ENCODE measurements around the gene THAP11.
"Not testable (repeated sequence)": the region's sequence is repeated elsewhere in the genome, so short reads cannot be mapped to it uniquely, and the experiment has no call there.

Gene THAP11

GRCh38 chr16:67861877-67862276 is 19.8 kb downstream of the THAP11 start:
- Histone ChIP-seq H3K4me3 (ENCODE audit: low read length in 2 of 2) (no peak overlapping the region), H3K36me3 (ENCODE audit: control insufficient read depth in 2 of 2, insufficient read depth in 2 of 2, low read length in 2 of 2) (peaks cover 12 to 14% of the 10 kb centered on the region in 2 donors), H3K27ac (ENCODE audit: low read depth in 2 of 2, low read length in 2 of 2) (no peak overlapping the region), H3K27me3 (ENCODE audit: control insufficient read depth in 2 of 2, insufficient read depth in 2 of 2, low read length in 2 of 2) (no peaks in the 10 kb centered on the region), H3K9me3 (ENCODE audit: control insufficient read depth in 2 of 2, low read length in 2 of 2) (no peaks in the 10 kb centered on the region), H3K4me1 (ENCODE audit: control insufficient read depth in 2 of 2, insufficient read depth in 2 of 2, low read length in 2 of 2) (peaks cover 21 to 31% of the 10 kb centered on the region in 2 donors), H3K9ac (ENCODE audit: low read depth in 1 of 2, low read length in 2 of 2) (no peak overlapping the region)

GRCh38 chr16:67862623-67863583 is 20.8 kb downstream of the THAP11 start:
- Histone ChIP-seq H3K4me1 (ENCODE audit: control insufficient read depth in 2 of 2, insufficient read depth in 2 of 2, low read length in 2 of 2) (peaks cover 11 to 21% of the 10 kb centered on the region in 2 donors), H3K9me3 (ENCODE audit: control insufficient read depth in 2 of 2, low read length in 2 of 2) (no peaks in the 10 kb centered on the region), H3K4me3 (ENCODE audit: low read length in 2 of 2) (no peak overlapping the region), H3K9ac (ENCODE audit: low read depth in 1 of 2, low read length in 2 of 2) (no peak overlapping the region), H3K27me3 (ENCODE audit: control insufficient read depth in 2 of 2, insufficient read depth in 2 of 2, low read length in 2 of 2) (no peaks in the 10 kb centered on the region), H3K36me3 (ENCODE audit: control insufficient read depth in 2 of 2, insufficient read depth in 2 of 2, low read length in 2 of 2) (peaks cover 18 to 20% of the 10 kb centered on the region in 2 donors), H3K27ac (ENCODE audit: low read depth in 2 of 2, low read length in 2 of 2) (peak overlapping the region; percentile 10 to 48)

- not testable (repeated sequence) for H3K4me3 ChIP-seq (ENCODE audit: low read length in 2 of 2); H3K27me3 ChIP-seq (ENCODE audit: control insufficient read depth in 2 of 2, insufficient read depth in 2 of 2, low read length in 2 of 2); H3K9me3 ChIP-seq (ENCODE audit: control insufficient read depth in 2 of 2, low read length in 2 of 2); H3K9ac ChIP-seq (ENCODE audit: low read depth in 1 of 2, low read length in 2 of 2); H3K27ac ChIP-seq (ENCODE audit: low read depth in 2 of 2, low read length in 2 of 2)
- peaks cover 2 to 14% of the 10 kb centered on the region in 2 donors for H3K4me1 ChIP-seq (ENCODE audit: control insufficient read depth in 2 of 2, insufficient read depth in 2 of 2, low read length in 2 of 2)
- peaks cover 28 to 29% of the 10 kb centered on the region in 2 donors for H3K36me3 ChIP-seq (ENCODE audit: control insufficient read depth in 2 of 2, insufficient read depth in 2 of 2, low read length in 2 of 2)
Observed at GRCh38 chr16:67864044-67864443, 21.9 kb downstream of the THAP11 start.

GRCh38 chr16:67864594-67864993 is 22.5 kb downstream of the THAP11 start:
- no peaks in the 10 kb centered on the region for H3K9me3 ChIP-seq (ENCODE audit: control insufficient read depth in 2 of 2, low read length in 2 of 2)
- no peak overlapping the region for H3K4me3 ChIP-seq (ENCODE audit: low read length in 2 of 2)
- no peak overlapping the region for H3K27ac ChIP-seq (ENCODE audit: low read depth in 2 of 2, low read length in 2 of 2)
- peaks cover 29% of the 10 kb centered on the region in 2 donors for H3K36me3 ChIP-seq (ENCODE audit: control insufficient read depth in 2 of 2, insufficient read depth in 2 of 2, low read length in 2 of 2)
- H3K27me3 ChIP-seq (ENCODE audit: control insufficient read depth in 2 of 2, insufficient read depth in 2 of 2, low read length in 2 of 2): no peaks in the 10 kb centered on the region
- peaks cover 2 to 14% of the 10 kb centered on the region in 2 donors for H3K4me1 ChIP-seq (ENCODE audit: control insufficient read depth in 2 of 2, insufficient read depth in 2 of 2, low read length in 2 of 2)
- no peak overlapping the region for H3K9ac ChIP-seq (ENCODE audit: low read depth in 1 of 2, low read length in 2 of 2)

GRCh38 chr16:67865318-67865717 is 23.2 kb downstream of the THAP11 start:
- peaks cover 33 to 36% of the 10 kb centered on the region in 2 donors for H3K36me3 ChIP-seq (ENCODE audit: control insufficient read depth in 2 of 2, insufficient read depth in 2 of 2, low read length in 2 of 2)
- H3K9me3 ChIP-seq (ENCODE audit: control insufficient read depth in 2 of 2, low read length in 2 of 2): no peaks in the 10 kb centered on the region
- no peaks in the 10 kb centered on the region for H3K27me3 ChIP-seq (ENCODE audit: control insufficient read depth in 2 of 2, insufficient read depth in 2 of 2, low read length in 2 of 2)
- no peak overlapping the region for H3K27ac ChIP-seq (ENCODE audit: low read depth in 2 of 2, low read length in 2 of 2)
- peaks cover 2 to 14% of the 10 kb centered on the region in 2 donors for H3K4me1 ChIP-seq (ENCODE audit: control insufficient read depth in 2 of 2, insufficient read depth in 2 of 2, low read length in 2 of 2)
- H3K9ac ChIP-seq (ENCODE audit: low read depth in 1 of 2, low read length in 2 of 2): no peak overlapping the region
- H3K4me3 ChIP-seq (ENCODE audit: low read length in 2 of 2): no peak overlapping the region

GRCh38 chr16:67868290-67868689 is 26.2 kb downstream of the THAP11 start:
- H3K4me1 ChIP-seq (ENCODE audit: control insufficient read depth in 2 of 2, insufficient read depth in 2 of 2, low read length in 2 of 2): peaks cover 4 to 7% of the 10 kb centered on the region in 2 donors
- peaks cover 34 to 40% of the 10 kb centered on the region in 2 donors for H3K36me3 ChIP-seq (ENCODE audit: control insufficient read depth in 2 of 2, insufficient read depth in 2 of 2, low read length in 2 of 2)
- H3K4me3 ChIP-seq (ENCODE audit: low read length in 2 of 2): no peak overlapping the region
- no peak overlapping the region for H3K9ac ChIP-seq (ENCODE audit: low read depth in 1 of 2, low read length in 2 of 2)
- H3K27me3 ChIP-seq (ENCODE audit: control insufficient read depth in 2 of 2, insufficient read depth in 2 of 2, low read length in 2 of 2): no peaks in the 10 kb centered on the region
- H3K27ac ChIP-seq (ENCODE audit: low read depth in 2 of 2, low read length in 2 of 2): no peak overlapping the region
- H3K9me3 ChIP-seq (ENCODE audit: control insufficient read depth in 2 of 2, low read length in 2 of 2): no peaks in the 10 kb centered on the region

- H3K36me3 ChIP-seq (ENCODE audit: control insufficient read depth in 2 of 2, insufficient read depth in 2 of 2, low read length in 2 of 2): peaks cover 34 to 40% of the 10 kb centered on the region in 2 donors
- no peaks in the 10 kb centered on the region for H3K9me3 ChIP-seq (ENCODE audit: control insufficient read depth in 2 of 2, low read length in 2 of 2)
- H3K27me3 ChIP-seq (ENCODE audit: control insufficient read depth in 2 of 2, insufficient read depth in 2 of 2, low read length in 2 of 2): no peaks in the 10 kb centered on the region
- no peak overlapping the region for H3K9ac ChIP-seq (ENCODE audit: low read depth in 1 of 2, low read length in 2 of 2)
- no peak overlapping the region for H3K4me3 ChIP-seq (ENCODE audit: low read length in 2 of 2)
- no peak overlapping the region for H3K27ac ChIP-seq (ENCODE audit: low read depth in 2 of 2, low read length in 2 of 2)
- peaks cover 16 to 18% of the 10 kb centered on the region in 2 donors for H3K4me1 ChIP-seq (ENCODE audit: control insufficient read depth in 2 of 2, insufficient read depth in 2 of 2, low read length in 2 of 2)
Observed at GRCh38 chr16:67869653-67870052, 27.5 kb downstream of the THAP11 start.

- Histone ChIP-seq H3K4me1 (ENCODE audit: control insufficient read depth in 2 of 2, insufficient read depth in 2 of 2, low read length in 2 of 2) (peaks cover 18 to 22% of the 10 kb centered on the region in 2 donors), H3K9me3 (ENCODE audit: control insufficient read depth in 2 of 2, low read length in 2 of 2) (no peaks in the 10 kb centered on the region), H3K36me3 (ENCODE audit: control insufficient read depth in 2 of 2, insufficient read depth in 2 of 2, low read length in 2 of 2) (peaks cover 31 to 36% of the 10 kb centered on the region in 2 donors), H3K27me3 (ENCODE audit: control insufficient read depth in 2 of 2, insufficient read depth in 2 of 2, low read length in 2 of 2) (no peaks in the 10 kb centered on the region), H3K9ac (ENCODE audit: low read depth in 1 of 2, low read length in 2 of 2) (no peak overlapping the region), H3K27ac (ENCODE audit: low read depth in 2 of 2, low read length in 2 of 2) (no peak overlapping the region), H3K4me3 (ENCODE audit: low read length in 2 of 2) (no peak overlapping the region)
Observed at GRCh38 chr16:67871256-67871655, 29.1 kb downstream of the THAP11 start.

- Histone ChIP-seq H3K4me1 (ENCODE audit: control insufficient read depth in 2 of 2, insufficient read depth in 2 of 2, low read length in 2 of 2) (peaks cover 18 to 22% of the 10 kb centered on the region in 2 donors), H3K9me3 (ENCODE audit: control insufficient read depth in 2 of 2, low read length in 2 of 2) (no peaks in the 10 kb centered on the region), H3K4me3 (ENCODE audit: low read length in 2 of 2) (peak overlapping the region; percentile 83 to 93), H3K9ac (ENCODE audit: low read depth in 1 of 2, low read length in 2 of 2) (peak overlapping the region; percentile 87 to 88), H3K36me3 (ENCODE audit: control insufficient read depth in 2 of 2, insufficient read depth in 2 of 2, low read length in 2 of 2) (peaks cover 38 to 41% of the 10 kb centered on the region in 2 donors), H3K27me3 (ENCODE audit: control insufficient read depth in 2 of 2, insufficient read depth in 2 of 2, low read length in 2 of 2) (no peaks in the 10 kb centered on the region), H3K27ac (ENCODE audit: low read depth in 2 of 2, low read length in 2 of 2) (peak overlapping the region; percentile 75 to 80)
Observed at GRCh38 chr16:67872131-67872630, 30.1 kb downstream of the THAP11 start.

All from mucosa of rectum (tissue), 2 donors.